Stimulated activated CD4-positive, alpha-beta T cell treated with anti-CD3 and anti-CD28 coated beads, Interleukin-15, amount 100 ng/mL, for 48 hours (primary cell): ENCODE data around the gene C5AR1.
"Not testable (repeated sequence)": the region's sequence is repeated elsewhere in the genome, so short reads cannot be mapped to it uniquely, and the experiment has no call there.

Experiments
- DNase-seq, 2 donors: peaks; one replicate each; pipeline ENCODE4 v3.0.0-alpha.2; 2020; ENCODE audit warnings: low read depth in 2 of 2

Gene C5AR1

DNA sequence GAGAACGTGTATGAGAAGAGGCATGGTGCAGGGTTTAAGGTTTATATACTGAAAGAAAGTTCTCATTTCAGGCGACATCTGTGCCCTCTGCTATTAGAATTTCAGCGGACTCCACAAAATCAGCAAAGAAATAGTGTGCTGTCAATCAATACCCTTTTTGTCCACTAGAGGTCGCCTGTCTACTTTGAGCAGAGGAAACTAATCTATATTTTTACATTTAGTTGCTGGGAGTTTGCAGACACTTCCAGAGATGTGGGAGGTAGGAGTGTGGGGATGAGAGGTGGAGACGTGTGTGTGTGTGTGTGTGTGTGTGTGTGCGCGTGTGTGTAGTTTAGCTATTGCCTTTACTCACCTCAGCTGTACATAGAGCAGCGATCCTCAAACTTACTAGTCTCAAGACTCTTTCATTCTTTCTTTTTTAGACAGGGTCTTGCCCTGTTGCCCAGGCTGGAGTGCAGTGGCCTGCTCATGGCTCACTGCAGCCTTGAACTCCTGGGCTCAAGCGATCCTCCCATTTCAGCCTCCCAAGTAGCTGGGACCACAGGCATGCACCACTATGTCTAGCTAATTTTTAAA, 25.2 kb upstream of the C5AR1 start:
- peak in 1 of 2 donors; percentile 29 for DNase-seq

DNA sequence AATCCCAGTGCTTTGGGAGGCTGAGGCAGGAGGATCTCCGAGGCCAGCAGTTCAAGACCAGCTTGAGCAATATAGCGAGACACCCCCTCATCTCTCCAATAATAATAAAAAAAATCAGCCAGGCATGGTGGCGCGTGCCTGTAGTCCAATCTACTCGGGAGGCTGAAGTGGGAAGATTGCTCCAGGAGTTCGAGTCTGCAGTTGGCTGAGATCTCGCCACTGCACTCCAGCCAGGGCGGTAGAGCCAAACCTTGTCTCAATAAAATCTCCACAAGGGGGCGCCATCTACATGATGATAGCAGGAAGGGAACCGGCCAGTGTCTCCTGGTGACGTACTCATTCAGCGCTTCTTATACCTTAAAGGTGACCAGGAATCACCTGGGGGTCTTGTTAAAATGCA, 13.6 kb upstream of the C5AR1 start:
- DNase-seq, result peak; percentile 60 to 82

DNA sequence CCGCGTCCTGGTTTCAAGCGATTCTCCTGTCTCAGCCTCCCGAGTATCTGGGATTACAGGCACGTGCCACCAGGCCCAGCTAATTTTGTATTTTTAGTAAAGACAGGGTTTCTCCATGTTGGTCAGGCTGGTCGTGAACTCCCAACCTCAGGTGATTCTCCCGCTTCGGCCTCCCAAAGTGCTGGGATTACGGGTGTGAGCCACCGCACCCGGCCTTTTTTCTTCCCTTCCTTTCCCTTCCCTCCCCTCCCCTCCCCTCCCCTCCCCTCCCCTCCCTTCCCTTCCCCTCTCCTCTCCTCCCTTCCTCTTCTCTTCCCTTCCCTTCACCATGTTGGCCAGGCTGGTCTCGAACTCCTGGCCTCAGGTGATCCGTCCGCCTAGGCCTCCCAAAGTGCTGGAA, 8.8 kb upstream of the C5AR1 start:
- not testable (repeated sequence) for DNase-seq

DNA sequence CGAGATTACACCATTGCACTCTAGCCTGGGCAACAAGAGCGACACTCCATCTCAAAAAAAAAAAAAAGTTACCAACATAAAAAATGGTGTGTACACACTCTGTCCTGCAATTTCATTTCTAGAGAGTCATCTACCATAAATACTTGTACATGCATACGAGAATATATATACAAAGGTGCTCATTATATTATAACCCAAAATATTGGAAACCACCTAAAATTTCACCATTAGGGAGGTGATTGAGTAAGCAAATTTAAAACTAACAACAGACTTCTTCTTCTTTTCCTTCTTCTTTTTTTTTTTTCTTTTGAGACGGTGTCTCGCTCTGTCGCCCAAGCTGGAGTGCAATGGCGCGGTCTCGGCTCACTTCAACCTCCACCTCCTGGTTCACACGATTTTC, 7.4 kb upstream of the C5AR1 start:
- DNase-seq, result no peak

DNA sequence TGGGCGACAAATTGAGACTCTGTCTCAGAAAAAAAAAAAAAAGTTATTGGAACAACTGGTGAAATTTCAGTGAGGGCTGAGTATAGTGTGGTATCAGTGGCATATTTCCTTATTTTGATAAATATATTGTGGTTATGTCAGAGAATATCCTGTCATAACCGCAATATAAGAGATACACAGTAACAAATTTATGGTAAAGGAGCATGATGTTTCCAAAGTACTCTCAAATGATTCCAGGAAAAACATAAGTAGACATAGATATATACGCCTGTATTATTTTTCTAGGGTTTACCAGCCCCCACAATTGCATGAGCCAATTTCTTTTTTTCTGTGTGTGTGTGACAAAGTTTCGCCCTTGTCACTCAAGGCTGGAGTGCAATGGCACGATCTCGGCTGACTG, 5.7 kb upstream of the C5AR1 start:
- no peak for DNase-seq

DNA sequence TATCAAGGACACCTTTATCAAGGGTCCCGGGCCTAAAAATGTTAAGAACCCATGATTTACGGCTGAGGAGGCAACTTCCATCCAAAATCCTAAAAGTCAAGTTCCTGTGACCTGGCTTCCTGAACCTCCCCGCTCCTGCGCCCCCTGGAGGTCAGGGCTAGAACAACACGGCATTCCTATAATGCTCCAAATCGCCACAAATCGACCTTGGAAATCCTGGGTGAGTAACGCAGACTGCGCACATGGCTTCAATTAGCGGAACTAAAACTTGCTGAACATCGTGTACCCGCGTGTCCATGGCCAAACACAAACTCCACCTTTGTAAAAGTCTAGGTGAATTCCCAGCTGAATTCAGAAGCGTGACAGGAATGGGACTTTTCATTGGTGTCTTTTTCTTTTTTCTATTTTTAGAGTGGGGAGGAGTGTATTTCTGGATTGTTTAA, 4.3 kb upstream of the C5AR1 start:
- peak in 1 of 2 donors; percentile 18 for DNase-seq

DNA sequence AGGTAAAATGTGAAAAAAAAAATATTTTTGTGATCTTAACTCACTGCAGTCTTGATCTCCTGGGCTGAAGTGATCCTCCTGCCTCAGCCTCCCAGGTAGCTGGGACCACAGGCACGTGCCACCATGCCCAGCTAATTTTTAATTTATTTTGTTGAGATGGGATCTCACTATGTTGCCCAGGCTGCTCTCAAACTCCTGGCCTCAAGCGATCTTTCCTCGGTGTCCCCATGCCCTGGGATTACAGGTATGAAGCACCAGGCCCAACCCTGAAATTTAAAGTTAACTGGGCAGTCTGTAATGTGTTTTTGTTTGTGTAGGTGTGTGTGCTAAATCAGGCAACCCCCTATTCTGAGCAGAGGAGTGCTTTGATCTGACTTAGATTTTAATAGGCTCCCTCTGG, 3.4 kb upstream of the C5AR1 start:
- DNase-seq, result no peak

DNA sequence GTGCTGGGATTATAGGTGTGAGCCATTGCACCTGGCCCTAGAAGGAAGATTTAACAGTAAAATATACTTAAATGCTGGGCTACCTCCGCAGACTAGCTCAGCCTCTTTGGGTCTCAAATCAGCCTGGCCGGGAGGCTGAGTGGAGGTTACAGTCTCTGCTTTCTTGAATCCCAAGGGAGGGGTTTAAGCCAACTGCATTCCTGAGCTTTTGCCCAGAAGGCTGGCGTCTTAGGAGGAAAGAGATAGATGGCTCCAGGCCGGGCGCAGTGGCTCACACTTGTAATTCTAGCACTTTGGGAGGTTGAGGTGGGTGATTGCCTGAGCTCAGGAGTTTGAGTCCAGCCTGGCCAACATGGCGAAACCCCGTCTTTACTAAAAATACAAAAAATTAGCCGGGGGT, 623 bp upstream of the C5AR1 start:
- no peak for DNase-seq

DNA sequence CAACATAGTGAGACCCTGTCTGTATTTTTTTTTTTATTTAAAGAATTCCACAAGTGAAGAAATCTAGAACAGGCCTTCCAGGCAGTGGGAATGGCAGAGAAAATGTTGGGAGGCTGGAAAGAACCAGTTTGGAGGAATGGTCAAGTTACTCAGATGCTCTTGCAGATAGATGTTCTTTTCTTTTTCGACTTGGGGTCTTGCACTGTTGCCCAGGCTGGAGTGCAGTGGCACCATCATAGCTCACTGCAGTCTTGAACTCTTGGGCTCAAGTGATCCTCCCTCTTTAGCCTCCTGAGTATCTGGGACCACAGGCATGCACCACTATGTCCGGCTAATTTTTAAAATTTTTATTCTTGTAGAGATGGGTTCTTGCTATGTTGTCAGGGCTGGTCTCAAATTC, 662 bp downstream of the C5AR1 start:
- DNase-seq, result no peak

DNA sequence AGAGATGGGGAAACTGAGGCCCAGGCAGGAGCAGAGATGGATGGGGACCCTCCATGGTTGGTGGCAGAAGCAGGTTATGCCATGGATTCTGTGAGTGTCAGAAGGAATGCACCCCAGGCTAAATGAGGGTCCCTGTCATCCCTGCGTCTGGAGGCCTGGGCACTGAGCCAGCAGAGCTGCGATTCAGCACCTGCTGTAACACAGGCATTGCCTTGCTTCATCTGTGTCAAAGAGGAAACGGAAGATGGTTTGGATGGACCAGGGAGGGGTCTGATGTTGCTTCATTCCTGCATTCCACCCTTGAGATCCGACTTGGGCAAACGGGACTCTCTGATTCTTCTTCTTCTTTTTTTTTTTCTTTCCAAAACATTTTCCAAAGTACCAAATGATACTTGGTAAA, 1.2 kb downstream of the C5AR1 start:
- no peak for DNase-seq

DNA sequence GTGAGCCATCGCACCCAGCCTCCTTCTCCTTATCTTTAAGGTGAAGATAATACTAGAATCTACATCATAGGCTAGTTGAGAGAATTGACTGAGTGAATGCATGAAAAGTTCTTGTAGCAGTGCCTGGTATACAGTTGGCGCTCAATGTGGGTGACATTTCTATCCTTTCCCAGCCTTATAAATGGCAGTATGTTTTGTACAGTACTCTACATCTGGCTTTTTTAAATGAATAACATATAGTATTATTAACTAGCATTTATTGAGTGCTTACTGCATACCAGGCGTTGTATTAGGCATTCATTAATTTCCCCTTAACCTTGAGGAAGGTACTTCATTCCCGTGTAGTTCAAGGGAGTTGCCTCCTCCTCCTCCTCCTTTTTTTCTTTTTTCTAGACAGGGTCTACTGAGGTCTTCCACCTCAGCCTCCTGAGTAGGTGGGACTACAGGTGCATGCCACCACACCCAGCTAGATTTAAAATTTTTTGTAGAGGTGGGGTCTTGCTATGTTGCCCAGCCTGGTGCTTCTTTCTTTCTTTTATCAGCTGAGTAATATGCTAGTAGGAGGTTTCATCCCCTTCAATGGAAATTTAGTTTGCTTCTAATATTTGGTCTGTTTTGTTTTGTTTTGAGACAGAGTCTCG, 2.8 kb downstream of the C5AR1 start:
- no peak for DNase-seq

DNA sequence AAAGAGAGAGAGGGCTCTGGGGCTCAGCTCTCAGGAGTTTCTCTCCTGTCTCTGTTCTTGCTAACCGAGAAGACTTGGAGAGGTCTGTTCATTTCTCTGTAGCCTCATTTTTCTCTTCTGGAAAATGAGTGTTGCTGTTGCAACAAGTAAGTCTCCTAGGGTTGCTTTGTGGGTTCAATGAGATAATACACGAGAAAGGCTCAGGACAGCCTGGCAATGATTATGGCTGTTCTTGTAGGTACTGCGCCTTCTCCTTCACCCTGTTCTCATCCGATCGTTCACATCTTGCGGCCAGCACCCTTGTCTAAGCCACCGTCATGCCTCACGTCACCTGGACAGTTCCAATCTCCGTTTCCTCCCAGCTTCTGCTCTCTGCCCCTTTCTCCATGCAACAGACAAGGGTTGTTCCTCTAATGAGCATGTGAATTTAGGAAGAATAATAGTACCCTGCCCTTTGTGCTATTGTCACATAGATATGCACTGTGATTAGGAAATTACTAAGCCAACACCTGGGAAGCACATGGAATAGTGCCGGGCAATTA, 4.2 kb downstream of the C5AR1 start:
- no peak for DNase-seq

DNA sequence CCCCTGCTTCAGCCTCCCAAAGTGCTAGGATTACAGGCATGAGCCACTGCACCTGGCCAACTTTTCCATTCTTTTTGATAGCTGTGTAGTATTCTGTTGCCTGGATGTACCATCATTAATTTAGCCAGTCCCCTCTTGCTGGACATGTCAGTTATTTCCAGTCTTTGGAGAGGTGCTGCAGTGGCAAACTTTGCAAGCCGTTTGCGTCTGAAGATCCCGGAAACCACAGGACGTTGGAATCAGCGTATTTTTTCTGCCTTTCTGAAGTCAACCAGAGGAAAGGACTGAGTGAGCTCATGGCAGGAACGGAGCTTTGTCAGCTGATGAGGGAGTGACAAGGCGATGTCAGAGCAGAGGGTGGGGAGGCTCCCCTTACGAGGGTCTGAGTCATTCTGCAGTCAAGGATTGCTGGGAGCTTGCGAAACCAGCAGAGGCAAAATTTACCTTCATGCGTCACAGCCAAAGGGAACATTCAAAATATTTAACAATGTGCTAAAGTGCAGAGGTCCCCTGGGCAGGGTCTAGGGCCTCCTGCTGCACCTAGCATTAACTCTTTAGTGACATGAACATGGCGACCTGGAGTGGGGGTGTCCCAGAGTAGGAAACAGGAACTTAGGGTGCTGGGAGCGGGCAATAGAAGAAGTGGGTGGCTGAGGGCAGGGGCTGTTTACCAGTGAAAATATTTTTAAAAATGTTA, 5.6 kb downstream of the C5AR1 start:
- DNase-seq, result peak; percentile 14 to 29

DNA sequence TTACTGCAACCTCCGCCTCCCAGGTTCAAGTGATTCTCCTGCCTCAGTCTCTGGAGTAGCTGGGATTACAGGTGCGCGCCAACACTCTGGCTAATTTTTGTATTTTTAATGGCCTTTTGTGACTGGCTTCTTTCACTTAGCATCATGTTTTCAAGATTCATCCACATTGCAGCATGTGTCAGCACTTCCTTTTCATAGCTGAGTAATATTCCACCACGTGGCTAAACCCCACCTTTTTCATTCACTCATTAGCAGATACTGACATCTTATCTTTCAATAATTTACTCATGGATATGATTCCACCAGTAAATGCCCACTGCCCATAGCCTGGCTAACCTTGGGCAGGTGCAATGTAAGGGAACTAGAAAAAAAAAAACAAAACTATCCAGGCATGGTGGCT, 6.9 kb downstream of the C5AR1 start:
- no peak for DNase-seq

DNA sequence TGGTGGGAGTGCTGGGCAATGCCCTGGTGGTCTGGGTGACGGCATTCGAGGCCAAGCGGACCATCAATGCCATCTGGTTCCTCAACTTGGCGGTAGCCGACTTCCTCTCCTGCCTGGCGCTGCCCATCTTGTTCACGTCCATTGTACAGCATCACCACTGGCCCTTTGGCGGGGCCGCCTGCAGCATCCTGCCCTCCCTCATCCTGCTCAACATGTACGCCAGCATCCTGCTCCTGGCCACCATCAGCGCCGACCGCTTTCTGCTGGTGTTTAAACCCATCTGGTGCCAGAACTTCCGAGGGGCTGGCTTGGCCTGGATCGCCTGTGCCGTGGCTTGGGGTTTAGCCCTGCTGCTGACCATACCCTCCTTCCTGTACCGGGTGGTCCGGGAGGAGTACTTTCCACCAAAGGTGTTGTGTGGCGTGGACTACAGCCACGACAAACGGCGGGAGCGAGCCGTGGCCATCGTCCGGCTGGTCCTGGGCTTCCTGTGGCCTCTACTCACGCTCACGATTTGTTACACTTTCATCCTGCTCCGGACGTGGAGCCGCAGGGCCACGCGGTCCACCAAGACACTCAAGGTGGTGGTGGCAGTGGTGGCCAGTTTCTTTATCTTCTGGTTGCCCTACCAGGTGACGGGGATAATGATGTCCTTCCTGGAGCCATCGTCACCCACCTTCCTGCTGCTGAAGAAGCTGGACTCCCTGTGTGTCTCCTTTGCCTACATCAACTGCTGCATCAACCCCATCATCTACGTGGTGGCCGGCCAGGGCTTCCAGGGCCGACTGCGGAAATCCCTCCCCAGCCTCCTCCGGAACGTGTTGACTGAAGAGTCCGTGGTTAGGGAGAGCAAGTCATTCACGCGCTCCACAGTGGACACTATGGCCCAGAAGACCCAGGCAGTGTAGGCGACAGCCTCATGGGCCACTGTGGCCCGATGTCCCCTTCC, 10.5 kb downstream of the C5AR1 start:
- DNase-seq, result no peak

DNA sequence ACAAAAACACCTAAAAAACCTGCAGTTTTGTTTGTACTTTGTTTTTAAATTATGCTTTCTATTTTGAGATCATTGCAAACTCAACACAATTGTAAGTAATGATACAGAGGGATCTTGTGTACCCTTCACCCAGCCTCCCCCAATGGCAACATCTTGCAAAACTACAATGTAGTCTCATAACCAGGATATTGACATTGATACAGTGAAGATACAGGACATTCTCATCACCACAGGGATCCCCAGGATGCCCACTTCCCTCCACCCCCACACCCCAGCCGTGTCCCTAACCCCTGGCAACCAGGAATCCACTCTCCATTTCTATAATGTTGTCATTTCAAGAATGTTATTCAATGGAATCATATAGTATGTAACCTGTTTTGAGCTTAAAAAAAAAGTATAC, 12.0 kb downstream of the C5AR1 start:
- no peak for DNase-seq

DNA sequence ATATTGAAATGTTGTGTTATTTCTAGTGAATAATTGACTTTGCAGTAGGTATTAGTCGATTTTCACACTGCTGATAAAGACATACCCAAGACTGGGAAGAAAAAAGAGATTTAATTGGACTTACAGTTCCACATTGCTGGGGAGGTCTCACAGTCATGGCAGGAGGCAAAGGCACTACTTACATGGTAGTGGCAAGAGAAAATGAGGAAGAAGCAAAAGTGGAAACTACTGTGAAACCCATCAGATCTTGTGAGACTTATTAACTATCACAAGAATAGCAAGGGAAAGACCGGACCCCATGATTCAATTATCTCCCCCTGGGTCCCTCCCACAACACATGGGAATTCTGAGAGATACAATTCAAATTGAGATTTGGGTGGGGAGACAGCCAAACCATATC, 12.4 kb downstream of the C5AR1 start:
- DNase-seq, result no peak

DNA sequence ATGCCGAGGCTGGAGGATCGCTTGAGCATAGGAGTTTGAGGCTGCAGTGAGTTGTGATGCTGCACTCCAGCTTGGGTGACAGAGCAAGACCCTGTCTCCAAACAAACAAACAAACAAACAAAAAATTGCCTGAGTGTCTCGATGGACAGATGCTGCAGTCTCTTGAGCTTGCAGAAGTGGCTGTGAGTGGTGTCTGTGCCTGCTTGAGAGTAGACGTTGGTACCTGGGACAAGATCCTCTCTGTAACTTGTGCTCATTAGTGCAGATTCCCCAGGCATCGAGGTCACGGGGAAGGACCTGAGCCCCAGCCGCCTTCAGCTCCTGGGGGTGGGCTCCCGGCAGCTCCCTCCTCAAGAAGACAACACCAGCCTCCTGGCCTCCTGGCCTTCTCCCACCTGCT, 13.7 kb downstream of the C5AR1 start:
- DNase-seq, result no peak

DNA sequence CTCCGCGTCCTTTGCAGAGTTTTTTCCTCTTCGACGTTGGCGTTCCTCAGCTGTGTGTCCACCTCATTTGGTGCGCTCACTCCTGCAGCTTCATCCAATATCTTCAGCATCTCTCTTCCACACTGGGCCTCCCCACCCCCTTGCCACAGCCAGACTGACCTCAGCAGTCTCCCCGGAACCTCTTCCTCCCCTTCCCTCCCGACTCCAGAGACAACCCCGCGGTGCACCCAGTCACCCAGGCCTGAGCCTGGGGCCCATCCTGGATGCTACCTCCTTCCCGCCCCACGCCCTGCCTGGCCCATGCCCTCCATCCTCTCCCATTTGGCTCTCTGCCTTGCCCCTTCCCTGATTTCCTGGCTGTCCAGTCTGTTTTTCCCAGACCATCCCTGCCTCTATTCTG, 14.2 kb downstream of the C5AR1 start:
- no peak for DNase-seq

DNA sequence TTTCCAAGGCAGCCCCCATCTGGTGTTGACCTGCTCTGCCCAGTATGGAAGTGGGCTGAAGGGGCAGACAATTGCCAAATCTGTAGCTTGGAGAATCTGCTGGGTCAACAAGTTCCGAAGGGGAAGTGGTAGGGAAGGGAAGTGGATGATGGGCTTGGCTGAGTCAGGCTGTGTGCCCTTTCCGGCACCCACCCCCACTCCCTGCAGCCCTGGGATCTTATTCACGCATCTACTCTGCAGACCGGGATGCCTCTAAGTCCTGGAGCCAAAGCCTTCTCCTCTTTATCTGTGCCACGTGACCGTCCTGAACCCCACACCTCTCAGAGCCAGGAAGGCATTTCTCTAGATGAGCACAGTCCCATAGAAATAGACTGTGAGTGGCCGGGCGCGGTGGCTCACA, 14.8 kb downstream of the C5AR1 start:
- no peak for DNase-seq

DNA sequence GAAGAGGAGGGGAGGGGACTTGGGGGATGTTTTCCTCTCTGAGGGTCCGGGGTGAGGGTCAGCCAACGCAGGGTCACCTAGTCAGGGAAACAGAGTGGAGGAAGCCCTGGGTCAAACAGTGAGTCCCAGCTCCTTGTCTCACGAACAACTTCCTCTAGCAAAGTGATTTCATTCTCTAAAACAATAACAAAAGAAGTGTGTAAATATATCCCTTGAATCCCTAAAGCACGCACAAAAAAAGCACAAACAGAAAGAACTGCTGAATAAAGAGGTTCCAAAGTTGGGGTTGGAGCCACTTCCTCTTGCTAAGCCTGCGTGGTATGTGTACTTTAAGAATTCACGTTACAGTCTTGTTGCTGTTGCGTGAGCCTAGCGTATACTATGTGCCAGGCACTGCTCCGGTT, 20.8 kb downstream of the C5AR1 start:
- no peak for DNase-seq

DNA sequence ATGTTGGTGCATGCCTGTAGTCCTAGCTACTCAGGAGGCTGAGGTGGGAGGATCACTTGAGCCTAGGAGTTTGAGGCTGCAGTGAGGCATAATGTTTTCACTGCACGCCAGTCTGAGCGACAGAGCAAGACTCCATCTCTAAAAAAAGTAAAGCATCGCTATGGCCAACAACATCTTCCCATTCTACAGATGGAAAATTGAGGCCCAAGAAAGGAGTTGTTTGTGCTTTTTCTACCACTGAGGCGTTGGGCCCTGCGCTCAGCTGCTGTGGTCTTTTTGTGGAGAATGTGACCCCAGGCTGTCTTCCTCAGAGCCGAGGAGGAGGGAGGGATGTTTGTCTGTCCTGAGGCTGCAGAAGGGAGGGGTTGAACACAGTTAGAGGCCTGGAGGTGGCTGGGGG, 21.8 kb downstream of the C5AR1 start:
- DNase-seq, result no peak
